AML-193 (cell line): ENCODE results near the gene GIGYF1.

Experiments used
- DNase-seq, 2 experiments: peaks; one replicate each; lab custom pipeline; 2025; lab: John Stamatoyannopoulos, UW

GIGYF1 gene

DNA sequence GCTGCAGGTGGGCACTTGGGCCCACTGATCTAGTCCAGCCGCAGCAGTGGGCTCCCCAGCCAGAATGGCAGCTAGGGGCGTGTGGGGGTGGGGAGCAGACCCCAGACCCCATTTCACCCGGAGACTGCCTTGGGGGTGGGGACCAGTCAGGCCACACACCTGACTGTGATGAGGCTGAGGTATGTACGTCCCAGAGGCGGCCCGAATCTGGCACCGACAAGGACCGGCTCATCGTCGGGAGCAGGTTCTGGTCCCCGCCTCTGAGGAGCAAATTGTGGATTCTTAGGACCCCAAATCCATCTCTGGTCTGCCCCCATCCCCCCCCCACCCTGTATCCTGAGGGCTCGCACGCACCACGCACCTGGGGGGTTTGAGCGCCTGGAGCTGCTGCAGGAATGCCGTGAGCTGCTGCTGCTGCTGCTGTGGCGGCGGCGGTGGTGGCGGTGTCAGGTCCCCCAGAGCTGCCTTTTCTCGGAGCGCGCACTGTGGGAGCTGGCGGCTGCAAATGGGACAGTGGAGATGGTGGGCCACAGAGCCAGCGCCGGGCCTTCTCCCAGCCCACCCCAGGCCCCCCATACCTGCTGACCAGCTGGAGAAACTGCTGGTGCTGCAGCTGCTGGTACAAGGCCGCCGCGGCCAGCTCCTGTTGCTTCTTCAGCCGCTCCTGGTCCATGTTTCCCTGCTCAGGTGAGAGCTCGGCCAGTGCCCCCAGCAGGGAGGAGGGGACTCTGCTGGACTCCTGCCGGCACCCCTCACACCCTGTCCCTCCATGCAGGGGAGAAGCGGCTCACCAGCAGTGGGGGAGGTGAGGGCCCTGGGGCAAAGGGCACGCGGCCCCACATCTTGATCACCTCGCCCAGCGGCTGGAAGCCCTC lies 10.2 kb downstream of the GIGYF1 start:
- no peak for DNase-seq

DNA sequence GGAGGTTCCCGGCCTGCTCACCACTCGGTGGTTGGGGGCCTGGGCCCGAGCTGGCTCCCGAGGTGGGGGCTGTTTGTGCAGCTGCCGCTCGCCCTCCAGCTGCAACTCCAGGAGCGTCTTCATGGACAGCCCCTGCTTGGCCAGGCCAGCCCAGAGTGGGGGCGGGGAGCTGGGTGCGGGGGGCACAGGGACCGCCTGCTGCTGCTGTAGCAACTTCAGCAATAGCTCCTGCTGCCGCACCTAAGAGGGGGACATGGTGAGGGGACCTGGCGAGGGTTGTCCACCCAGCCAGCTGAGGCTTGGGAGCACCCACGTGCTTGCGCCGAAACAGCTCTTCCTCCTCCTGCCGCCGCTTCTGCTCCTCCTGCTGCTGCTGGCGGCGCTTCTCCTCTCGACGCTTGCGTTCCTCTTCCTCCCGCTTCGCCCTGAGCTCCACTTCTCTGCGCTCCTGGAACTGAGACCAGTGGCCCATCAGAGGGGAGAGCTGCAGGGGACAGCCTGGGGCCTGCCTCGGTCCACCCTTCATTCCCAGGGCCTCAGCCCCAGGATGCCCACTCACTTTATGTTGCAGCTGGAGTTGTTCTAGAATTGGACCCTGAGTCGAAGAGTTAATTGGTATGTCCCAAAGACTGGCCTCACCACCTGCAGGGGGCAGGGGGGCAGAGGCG lies 10.9 kb downstream of the GIGYF1 start:
- no peak for DNase-seq

DNA sequence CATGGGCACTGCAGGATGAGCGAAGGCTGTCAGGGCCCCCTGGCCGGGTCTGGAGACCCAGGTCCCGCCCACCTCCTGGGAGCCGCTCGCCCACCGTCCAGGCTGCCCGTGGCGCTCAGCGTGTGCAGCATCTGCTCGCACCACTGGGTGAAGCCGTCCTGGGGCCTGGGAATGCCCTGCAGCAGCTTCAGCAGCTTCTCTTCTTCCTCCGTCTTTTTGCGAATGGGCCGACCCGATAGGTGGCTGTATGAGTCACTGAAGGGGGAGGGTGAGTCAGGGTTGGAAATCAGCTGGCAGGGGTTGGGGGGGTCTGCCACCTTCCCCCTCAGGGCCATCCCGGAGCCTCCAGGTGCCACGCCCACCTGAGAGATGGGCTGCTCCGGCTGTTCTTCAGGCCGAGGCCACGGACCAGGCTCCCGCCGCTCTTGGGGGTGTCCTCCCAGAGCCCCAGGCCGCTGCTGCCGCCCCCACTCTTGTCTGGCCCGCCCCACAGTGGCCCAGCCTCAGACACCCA lies 11.8 kb downstream of the GIGYF1 start:
- DNase-seq = no peak

DNA sequence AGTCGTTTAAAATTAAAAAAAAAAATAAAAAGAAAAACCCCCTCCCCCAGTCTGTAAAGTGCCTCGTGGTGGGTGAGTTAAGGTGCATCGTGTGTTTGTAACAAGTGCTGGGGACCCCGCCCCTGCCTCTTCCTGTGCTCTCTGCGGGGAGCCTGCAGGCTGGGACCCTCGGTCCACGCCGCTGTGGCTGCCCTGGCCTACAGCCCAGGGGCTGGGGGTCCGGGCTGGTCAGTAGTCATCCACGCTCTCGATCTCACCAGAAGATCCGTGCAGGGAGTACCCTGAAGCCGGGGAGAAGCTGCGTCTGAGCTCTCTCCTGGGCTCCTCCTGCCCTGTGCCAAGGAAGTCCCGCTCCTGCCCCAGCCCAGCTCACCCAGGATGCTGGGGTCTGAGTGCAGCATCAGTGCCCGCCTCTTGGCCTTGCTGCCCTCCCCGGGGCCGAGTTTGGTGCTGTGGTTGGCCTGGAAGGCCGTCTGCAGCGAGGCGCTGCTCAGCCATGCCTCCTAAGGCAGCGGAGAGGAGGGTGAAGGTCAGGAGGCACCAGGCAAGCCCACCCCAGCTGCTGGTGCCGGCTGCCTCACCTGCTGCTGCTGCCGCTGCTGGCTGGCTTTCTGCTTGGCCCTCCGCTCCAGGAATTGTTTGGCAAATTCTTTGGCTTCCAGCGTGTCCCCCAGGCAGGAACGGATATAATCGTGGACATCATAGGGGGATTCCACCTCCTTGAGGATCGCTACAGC lies 12.4 kb downstream of the GIGYF1 start:
- no peak for DNase-seq

GRCh38 chr7:100680576-100681271 lies 13.3 kb downstream of the GIGYF1 start:
- no peak for DNase-seq

- no peak for DNase-seq
Observed at GRCh38 chr7:100679927-100680575, 14.0 kb downstream of the GIGYF1 start.

- no peak for DNase-seq
Observed at GRCh38 chr7:100679129-100679926, 14.7 kb downstream of the GIGYF1 start.

DNA sequence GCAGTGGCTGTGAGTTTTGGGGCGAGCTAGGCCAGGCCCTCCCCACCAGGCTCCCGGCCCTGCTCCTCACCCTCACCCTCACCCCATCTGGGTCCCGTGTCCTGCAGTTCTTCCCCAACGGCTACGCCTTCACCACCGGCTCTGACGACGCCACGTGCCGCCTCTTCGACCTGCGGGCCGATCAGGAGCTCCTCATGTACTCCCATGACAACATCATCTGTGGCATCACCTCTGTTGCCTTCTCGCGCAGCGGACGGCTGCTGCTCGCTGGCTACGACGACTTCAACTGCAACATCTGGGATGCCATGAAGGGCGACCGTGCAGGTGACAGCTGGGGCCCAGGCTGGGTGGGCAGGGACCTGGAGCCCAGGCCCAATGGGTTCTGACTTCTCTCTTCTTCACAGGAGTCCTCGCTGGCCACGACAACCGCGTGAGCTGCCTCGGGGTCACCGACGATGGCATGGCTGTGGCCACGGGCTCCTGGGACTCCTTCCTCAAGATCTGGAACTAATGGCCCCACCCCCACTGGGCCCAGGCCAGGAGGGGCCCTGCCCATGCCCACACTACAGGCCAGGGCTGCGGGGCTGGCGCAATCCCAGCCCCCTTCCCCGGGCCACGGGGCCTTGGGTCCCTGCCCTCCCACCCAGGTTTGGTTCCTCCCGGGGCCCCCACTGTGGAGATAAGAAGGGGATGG lies 15.6 kb downstream of the GIGYF1 start:
- no peak for DNase-seq

GRCh38 chr7:100677308-100678267 lies 16.5 kb downstream of the GIGYF1 start:
- DNase-seq = no peak

DNA sequence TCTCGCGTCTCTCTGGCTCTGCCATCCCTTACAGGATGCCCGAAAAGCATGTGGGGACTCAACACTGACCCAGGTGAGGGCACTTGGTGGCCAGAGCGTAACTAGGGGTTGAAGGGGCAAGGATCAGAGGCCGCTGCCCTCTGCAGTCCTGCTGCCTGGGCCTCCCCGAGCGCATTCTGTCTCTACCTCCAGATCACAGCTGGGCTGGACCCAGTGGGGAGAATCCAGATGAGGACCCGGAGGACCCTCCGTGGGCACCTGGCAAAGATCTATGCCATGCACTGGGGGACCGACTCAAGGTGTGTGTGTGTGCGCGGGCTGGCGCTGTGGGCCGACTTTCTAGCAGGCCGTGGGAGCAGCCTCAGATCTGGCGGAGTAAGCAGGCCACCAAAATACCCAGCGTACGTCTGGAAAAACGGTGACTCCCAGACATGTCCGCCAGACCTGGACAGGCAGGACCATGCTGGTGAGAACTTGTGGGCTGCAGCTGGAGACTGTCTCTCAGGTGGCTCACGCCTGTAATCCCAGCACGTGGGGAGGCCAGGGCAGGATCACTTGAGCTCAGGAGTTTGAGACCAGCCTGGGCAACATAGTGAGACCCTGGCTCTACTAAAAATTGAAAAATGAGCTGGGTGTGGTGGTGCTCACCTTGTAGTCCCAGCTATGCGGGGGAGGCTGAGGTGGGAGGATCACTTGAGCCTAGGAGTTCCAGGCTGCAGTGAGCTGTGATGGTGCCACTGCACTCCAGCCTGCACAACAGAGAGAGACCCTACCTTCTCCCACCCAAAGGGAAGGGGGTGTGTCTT lies 17.3 kb downstream of the GIGYF1 start:
- DNase-seq = no peak

GRCh38 chr7:100675581-100676350 lies 18.3 kb downstream of the GIGYF1 start:
- peak; percentile 59 to 73 for DNase-seq

GRCh38 chr7:100675105-100675451 lies 19.0 kb downstream of the GIGYF1 start:
- no peak for DNase-seq

- no peak for DNase-seq
Observed at GRCh38 chr7:100674411-100675104, 19.5 kb downstream of the GIGYF1 start.

- no peak for DNase-seq
Observed at GRCh38 chr7:100673942-100674410, 20.1 kb downstream of the GIGYF1 start.

- peak; percentile 85 to 90 for DNase-seq
Observed at GRCh38 chr7:100673302-100673941, 20.6 kb downstream of the GIGYF1 start, which contains the start of gene GNB2. Gene GNB2 (plus strand): TSS chr7:100673740. CDS start chr7:100676266, 2,526 bp downstream.
